Midbrain (tissue), 1 donor: ENCODE measurements around the gene SNRNP25.

Experiments used
- DNase-seq: peaks from one replicate; lab custom pipeline; 2025; lab: John Stamatoyannopoulos, UW

The SNRNP25 gene

DNA sequence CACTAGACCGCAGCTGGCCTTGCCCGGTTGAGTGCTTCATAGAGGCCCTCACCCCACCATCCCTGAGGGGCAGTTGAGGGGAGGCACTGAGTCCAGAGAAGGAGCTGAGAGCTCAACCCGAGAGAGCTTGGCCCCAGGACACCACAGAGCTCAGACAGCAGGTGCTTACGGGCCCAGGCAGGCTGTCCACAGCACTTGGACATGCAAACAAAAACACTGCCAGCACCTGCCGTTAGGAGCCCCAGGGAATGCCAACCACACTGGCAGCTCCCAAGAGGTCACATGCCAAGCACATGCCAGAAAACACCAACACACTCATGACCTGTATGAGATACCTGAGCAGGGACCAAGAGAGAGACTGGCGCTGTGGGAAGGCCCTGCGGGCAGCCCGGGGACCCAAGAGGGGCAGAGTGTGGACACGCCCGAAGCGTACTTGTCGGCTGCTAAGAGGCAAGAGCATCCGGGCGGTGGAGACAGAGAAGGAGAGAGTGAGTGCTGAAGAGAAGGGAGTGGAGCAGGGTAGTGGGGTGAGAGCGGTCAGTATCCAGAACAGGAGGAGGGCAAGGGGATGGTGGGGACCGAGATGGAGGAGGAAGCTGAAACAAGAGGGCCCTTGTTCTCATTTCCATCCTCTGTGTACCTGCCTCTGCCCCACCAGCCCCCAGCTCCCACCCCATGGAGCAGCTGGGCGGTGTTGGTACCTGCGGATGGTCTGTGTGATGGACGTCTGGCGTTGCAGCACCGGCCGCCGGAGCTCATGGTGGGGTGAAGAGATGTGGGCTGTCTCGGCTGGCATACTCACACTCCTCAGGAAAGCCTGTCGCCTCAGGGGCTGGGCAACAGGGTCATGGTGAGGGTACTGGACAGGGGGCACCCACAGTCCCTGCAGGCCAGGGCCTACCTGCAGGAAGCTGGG lies 10.6 kb downstream of the SNRNP25 start:
- no peak for DNase-seq

GRCh38 chr16:64914-65255 lies 11.3 kb downstream of the SNRNP25 start:
- DNase-seq = no peak

- peak; percentile 82 for DNase-seq
Observed at GRCh38 chr16:65745-66144, 12.1 kb downstream of the SNRNP25 start.

DNA sequence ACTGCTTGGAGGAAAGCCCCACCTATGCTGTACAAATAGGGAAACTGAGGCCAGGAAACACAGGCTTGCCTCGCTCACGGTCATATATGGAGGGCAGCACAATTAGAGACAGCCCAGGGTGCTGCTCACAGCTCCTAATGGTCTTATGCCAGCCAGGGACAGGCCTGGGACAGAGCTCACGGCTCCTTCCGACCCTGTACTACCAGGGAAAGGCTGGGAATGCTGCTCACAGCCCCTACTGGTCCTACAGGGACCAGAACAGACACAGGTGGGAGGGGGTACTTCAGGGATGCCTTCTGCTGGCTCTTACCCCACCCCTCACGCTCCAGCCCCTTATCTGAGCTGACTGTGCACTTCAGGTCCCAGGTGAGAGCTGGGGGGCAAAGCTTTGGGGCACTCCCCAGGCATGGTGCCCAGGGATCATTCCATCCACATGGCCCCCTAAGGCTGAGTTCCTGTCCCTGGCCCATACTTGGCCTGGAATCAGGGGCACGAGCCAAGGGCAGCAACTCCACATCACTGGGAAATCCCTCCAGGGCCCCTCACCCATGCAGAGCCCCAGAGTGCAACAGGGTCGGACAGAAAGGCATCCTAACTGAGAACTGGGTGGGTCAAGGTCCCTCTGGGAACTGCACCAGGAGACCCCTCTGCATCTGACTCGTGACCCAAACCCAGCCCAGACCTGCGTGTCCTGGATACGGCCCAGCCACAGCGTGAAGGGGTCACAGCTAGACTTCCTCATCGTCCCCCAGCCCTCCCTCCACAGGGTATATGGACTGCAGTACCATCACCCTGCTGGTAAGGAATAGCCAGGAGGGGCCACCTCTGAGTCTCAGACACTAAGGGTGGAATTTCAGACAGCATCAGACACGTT lies 12.9 kb downstream of the SNRNP25 start:
- DNase-seq = no peak

GRCh38 chr16:67183-67791 lies 13.7 kb downstream of the SNRNP25 start:
- DNase-seq = no peak

GRCh38 chr16:67884-68789 lies 14.5 kb downstream of the SNRNP25 start:
- no peak for DNase-seq

DNA sequence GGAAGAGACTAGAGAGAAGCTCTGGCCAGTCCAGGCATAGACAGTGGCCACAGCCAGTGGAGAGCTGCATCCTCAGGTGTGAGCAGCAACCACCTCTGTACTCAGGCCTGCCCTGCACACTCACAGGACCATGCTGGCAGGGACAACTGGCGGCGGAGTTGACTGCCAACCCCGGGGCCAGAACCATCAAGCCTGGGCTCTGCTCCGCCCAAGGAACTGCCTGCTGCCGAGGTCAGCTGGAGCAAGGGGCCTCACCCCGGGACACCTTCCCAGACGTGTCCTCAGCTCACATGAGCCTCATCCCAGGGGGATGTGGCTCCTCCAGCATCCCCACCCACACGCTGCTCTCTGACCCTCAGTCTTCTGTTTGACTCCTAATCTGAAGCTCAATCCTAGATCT lies 15.6 kb downstream of the SNRNP25 start:
- no peak for DNase-seq

GRCh38 chr16:71210-71539 lies 17.5 kb downstream of the SNRNP25 start:
- no peak for DNase-seq

DNA sequence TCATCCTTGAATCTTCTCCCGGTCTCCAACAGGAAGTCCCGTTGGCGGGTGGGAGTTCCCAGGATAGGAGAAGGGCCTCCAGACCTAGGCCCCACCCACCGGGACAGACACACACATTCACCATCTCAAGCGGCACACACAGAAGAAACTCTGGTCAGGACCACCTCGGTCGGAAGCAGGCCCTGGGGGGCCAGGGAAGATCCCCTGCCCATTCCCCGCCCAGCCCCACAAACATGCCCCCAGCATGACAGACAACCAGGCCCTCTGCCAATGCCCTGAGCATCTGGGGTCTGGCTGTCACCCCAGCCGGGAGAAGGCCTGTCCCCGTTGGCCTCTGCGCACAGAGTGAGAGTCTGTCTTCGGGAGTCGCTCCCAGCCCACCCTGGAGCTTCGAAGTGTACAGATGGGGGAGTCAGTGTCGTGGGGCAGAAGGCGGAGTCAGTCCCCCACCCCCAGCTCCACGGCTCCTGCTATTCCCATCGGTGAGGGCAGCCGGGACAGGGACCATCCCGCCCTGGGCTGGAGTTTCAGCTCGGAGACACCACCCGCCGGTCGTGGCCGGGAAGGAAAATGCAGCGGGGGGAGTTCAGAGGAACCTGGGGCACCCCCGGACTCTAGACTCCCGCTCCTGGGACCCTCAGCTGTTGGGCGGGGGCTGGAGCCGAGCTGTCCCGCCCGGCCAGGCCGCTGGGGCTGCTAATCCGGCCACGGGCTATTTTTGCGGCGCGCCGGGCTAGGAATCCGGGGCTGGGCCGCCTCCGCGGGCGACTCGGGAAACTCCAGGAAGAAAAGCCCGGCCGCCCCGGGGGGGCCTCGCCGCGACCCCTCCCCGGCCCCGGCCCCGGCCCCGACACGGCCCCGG lies 18.1 kb downstream of the SNRNP25 start:
- no peak for DNase-seq

DNA sequence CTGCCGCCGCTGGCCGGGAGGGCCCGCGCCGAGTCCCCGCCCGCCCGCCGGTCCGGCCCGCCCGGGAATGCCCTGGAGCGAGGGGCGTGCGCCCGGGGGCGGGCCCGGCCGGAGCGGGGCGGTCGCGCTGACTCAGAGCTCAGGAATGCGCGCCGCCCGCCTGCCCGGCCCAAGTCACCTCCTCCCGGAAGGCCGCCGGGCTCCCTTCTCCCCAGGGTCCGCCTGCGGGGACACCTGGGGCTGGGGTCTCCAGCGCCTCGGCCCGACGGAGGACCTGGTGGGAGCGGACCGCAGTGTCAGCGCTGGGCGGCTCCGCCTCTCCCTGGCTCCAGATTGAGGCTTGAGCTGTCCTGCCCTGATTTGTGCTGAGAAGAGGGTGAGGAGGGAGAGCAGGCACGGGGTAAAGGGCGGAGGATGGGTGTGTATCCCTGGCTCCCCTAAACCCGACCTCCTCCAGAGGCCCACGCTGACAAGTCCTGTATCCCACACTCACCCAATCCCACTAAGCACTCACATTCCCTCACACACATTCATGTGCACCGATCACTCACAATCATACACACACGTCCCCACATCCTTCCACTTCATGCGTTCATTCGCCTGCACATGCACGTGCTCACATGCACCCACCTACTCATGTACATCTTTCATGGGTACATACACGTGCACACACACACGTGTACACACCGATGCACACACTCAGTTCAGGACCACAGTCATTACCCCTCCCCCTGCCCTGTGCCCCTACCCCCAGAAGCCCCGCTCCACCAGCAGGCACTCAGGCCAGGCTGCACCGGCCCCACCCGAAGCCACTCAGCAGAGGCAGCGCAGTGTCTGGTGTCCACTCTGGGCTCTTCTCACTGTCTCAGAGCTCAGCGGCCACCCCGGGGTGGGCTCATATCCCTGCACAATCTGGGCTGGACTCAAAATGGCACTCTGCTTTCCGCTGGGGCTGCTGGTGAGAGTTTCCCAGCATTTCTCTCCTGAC lies 19.2 kb downstream of the SNRNP25 start, which contains the start of gene RHBDF1:
Gene RHBDF1 (minus strand): TSS at position 71 of the 988 bp plus-strand sequence. CDS start 7,616 bp downstream, outside the sequence.
- no peak for DNase-seq

DNA sequence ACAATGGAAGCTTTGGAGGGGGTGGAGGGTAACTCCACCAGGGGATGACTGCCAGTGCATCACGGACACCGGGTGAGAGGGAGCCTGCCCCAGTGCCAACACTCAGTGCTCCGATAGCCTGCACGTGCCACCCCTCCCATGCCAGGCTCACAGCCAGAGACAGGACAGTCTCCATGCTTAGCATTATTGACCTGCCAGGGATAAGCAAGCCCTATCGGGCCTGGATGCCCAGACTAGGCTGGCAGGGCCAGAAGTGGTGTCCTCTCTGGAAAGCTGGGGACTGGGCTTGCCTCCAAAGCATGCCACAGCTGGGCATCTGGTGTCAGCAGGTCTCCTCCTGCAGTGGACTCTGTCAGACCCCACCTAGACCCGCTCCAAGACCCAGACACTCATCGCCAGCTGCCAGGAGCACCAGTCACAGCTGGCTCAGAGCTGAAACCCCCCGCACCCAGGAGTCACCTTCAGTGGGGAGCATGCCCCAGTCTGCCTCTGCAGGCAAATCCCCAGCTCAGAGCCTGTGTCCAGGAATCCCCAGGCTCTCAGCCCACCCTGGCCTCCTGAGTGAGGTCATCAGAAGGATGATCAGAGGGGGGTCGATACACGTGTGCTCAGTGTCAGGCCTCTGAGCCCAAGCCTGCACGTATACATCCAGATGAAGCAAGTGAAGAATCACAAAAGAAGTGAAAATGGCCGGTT lies 20.6 kb downstream of the SNRNP25 start:
- DNase-seq = no peak

DNA sequence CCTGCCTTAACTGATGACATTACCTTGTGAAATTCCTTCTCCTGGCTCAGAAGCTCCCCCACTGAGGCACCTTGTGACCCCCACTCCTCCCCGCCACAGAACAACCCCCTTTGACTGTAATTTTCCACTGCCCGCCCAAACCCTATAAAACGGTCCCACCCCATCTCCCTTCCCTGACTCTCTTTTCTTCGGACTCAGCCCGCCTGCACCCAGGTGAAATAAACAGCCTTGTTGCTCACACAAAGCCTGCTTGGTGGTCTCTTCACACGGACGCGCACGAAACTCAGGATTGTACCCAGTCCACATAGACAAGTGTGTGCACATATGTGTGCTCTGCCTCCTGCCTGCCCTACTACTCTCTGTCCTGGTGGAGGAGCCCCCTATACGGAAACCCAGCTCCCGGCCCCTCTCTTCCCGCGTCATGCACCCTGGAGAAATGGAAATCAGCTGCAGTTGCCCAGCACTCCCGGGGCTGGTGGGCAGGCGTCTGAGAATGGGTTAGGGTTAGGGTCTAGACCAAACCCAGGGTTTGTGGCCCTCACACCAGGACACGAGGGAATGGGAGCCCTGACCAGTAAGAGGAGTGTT lies 21.2 kb downstream of the SNRNP25 start:
- no peak for DNase-seq

DNA sequence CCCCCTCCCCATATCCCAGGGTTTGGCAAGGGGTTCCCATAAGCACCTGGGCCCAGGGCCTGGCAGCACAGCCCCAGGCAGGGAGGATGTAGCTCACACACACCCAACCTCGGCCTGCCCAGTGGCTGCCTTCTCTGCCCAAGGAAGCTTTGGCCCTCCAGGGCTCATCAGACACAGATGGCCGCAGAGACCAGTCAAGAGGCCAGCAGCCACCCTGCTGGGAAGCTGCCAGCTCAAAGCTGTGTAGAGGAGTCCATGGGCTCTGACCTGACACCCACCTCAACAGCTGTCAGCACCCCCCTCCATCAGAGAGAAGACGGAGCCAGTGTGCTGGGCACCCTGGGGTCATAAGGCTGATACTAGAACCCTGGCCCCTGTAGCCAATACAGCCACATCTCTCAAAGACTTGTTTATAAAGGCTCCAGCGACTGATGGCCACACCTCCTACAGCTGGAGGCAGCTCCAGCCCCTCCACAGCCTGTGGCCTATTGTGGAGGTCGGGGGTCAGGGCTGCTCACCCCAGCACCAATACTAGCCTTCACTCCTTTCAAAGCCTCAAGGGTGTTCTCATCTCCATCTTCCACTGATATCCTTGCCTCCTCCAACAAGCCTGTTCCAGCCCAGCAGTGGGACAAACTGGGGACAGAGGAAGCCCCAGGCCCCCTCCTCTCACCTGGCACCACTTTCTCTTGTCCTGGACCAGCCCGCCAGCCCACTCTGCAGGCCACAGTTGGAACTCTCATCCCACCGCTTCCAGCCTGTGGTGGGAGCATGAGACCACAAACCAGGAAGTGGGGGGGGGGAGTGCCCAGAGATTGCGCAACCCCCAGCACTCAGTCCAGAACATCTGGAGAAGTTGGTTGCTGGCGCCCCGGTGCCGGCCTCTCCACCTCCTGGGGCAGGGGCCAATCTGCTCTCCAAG lies 22.2 kb downstream of the SNRNP25 start:
- DNase-seq = no peak

DNA sequence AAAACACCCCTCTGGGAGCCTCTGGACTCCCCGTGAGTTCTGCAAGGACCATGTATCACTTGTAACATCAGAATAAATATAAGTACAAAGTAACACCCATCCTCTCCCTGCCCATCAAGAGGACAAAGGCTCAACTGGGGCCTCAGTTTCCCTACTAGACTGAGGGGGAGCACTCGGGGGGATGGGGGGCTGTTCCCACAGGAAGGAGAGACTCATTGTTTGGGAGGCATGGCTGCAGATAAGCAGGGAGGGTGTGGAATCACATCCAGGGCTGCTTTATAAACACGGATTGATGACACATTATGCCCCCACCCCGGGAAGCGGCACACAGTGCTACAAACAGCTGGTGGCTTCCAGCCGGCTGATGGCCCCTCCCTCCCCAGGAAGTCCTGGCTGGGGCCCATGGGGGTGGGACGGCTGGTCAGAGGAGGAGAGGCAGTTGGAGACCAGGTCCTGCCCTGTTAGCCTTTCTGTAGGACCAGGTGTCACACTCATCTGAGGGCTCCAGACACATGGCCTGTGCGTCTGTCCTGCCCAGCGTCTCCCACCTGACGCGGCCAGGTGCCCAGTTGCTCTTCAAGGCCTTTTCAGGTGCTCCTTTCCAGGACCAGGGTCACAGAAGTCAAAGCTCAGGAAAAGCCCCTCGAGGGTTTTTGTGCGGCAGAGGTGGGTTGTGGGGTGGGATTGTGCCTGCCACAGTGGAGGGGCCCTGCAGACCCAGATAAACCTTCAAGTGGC lies 23.1 kb downstream of the SNRNP25 start:
- DNase-seq = no peak

DNA sequence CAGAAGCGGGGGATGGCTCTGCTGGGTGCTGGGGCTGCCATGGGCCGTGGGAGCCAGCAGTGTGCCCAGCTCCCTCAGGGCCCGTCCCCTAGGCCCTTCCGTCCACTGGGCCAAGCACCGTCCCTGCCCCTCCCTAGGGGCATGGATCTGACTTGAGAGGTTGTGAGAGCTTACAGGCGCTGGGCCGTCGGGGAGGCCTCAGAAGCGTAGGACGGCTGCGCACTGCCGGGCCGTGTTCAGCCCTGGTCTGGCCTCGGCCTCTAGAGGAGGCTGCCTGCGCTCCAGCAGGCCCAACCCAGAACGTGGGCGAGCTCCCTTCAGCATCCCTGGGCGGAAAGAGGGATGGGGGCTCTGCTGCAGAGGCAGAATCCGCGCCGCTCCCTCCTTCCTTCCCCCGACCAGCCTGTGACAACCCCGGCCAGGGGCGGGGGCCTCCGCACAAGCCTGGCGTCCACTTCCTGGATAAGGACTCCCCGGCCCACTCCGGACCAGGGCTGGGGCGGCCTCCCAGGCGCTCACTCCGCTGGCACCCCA lies 23.7 kb downstream of the SNRNP25 start:
- no peak for DNase-seq

- peak; percentile 83 for DNase-seq
Observed at GRCh38 chr16:77807-78443, 24.3 kb downstream of the SNRNP25 start, which contains the start of gene MPG. TSS of gene MPG (plus strand) at chr16:78225. CDS start at chr16:78310, 85 bp downstream.
